SKM-1 (cell line): ENCODE results near the gene MYH9.
"Not testable (repeated sequence)": the region's sequence is repeated elsewhere in the genome, so short reads cannot be mapped to it uniquely, and the experiment has no call there.

Experiments
- DNase-seq: peaks from one replicate; lab custom pipeline; 2025; ENCODE audit not compliant: unreplicated experiment; lab: John Stamatoyannopoulos, UW

Gene MYH9

GRCh38 chr22:36387959-36388726 is at the start of gene MYH9:
Gene MYH9, minus strand, starts transcription at chr22:36387967. Its CDS starts 38,731 bp downstream, at chr22:36349236.
- peak; percentile 91 for DNase-seq

GRCh38 chr22:36435516-36436415 is 48.0 kb upstream of the MYH9 start:
- no peak for DNase-seq

DNA sequence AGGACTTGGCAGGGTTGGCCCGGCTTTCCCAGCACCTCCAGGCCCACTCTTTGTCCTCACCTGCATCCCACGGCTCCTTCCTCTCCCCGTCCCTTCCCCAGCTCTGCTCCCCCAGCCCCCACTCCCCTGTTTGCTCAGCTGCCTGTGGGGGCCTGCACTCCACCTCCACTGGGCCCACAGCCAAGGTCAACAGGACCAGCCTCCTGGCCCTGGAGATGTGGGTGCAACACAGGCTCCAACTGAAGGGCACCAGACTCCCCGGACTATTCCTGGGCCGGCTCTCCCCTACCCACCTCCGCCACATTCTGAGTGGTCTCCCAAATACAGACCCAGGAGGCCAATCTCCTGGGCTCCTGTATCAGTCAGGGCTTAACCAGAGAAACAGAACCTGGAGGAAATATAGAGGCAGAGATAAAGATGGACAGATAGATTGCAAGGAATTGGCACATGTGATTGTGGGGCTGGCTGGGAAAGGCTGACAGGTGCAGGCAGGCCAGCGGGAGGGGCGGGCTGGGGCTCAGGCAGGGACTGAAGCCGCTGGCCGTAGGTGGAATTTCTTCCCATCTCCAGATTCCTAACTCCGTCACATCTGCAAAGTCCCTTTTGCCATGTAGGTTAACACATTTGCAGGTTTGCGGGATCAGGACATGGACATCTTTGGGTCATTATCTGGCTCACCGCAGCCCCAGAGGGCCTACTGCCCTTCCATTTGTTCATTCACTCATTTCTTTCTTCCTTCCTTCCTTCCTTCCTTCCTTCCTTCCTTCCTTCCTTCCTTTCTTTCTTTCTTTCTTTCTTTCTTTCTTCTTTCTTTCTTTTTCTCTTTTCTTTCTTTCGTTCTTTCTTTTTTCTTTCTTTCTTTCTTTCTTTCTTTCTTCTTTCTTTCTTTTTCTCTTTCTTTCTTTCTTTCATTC is 45.8 kb upstream of the MYH9 start:
- no peak for DNase-seq

DNA sequence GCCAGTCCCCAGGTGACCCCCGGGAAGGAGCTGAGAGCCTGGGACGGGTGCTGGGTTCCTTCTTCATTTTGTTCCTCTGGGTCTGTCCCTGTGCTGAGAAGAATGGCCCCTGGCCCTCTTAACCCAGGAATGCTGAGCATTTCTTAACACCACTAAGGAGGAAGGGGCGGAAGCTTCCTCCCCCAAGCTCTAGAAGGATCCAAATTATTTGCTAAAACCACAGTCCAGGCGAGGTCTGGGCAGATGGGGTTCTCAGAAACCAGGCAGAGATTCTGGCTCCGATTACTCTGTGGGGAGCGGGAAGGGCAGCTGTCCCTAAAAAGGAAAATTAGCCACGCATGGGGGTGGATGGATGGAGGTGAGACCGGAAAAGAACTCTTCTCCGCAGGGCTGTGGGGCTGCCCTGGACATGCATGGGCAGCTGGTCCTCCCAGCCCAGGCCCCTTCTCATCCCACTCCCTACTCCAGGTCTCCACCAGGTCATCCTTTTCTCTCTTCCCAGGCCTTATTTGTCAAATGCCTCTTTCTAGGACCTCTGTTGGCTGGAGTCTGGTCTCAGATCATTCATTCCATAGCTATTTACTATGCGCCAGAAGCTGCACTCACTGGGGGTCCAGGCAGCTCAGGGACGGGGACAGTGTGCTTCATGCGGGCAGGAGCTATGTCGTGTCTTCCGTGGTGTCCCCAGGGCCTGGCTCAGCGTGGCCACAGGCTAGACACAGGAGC is 45.0 kb upstream of the MYH9 start:
- DNase-seq: no peak

DNA sequence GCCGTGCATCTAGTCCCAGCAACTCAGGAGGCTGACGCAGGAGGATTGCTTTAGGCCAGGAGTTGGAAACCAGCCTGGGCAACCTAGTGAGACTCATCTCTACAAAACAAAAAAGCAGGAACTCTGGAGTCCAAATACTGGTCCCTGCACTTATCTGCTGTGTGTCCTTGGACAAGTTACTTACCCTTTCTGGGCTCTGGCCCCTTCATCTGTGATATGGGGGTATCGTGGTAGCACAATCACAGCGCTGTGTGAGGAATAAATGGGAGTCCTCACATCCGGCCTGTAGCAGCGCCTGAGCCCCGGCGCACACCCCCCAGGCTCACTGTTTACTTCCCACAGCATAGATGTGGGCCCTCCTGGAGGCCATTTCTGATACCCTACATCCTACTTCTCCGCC is 44.2 kb upstream of the MYH9 start:
- DNase-seq: no peak

- no peak for DNase-seq
These were observed 43.1 kb upstream of the MYH9 start for GRCh38 chr22:36430863-36431262.

DNA sequence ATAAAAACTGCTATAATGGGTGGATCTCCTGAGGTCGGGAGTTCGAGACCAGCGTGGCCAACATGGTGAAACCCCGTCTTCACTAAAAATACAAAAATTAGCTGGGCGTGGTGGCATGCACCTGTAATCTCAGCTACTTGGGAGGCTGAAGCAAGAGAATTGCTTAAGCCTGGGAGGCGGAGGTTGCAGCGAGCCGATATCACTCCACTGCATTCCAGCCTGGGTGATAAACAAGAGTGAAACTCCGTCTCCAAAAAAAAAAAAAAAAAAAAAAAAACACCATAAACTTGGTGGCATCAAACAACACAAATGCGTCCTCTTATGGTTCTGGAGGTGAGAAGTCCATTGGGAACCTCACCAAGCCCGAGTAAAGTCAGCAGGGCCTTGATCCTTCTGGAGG is 40.2 kb upstream of the MYH9 start:
- DNase-seq: not testable (repeated sequence)

GRCh38 chr22:36425977-36426523 is 38.3 kb upstream of the MYH9 start:
- DNase-seq: no peak

DNA sequence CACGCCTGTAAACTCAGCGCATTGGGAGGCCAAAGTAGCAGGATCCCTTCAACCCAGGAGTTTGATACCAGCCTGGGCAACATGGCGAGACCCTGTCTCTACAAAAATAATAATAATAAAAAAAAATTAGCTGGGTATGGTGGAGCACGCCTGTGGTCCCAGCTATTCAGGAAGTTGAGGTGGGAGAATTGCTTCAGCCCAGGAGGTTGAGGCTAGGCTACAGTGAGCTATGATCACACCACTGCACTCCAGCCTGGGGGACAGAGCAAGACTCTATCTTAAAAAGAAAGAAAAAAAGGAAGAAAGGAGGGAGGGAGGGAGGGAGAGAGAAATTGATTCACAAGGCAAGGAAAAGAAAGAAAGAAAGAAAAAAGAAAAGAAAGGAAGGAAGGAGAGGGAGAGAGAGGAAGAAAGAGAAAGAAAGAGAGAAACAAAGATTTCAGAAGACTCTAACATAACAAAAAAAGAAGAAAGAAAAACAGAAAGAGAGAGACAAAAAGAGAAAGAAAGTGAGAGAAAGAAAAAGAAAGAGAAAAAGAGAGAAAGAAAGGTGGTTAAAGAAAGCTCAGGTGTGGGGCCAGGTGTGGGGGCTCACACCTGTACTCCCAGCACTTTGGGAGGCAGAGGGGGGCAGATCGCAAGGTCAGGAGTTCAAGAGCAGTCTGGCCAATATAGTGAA is 37.3 kb upstream of the MYH9 start:
- no peak for DNase-seq

DNA sequence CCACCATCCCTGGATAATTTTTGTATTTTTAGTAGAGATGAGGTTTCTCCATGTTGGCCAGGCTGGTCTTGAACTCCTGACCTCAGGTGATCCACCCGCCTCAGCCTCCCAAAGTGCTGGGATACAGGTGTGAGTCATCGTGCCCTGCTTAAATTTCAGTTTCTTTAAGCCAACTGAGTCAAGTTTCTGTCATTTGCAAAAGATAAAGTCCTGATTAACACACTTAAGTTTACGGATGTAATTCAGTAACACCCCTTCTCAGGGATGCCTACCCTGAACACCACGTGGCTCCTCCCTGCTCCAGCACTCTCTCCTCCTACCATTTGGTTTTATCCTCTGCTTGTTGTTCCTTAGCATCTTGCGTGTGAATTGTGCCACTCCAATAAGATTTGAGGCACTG is 36.7 kb upstream of the MYH9 start:
- DNase-seq: not testable (repeated sequence)

GRCh38 chr22:36423461-36424404 is 36.0 kb upstream of the MYH9 start:
- DNase-seq: peak; percentile 92

DNA sequence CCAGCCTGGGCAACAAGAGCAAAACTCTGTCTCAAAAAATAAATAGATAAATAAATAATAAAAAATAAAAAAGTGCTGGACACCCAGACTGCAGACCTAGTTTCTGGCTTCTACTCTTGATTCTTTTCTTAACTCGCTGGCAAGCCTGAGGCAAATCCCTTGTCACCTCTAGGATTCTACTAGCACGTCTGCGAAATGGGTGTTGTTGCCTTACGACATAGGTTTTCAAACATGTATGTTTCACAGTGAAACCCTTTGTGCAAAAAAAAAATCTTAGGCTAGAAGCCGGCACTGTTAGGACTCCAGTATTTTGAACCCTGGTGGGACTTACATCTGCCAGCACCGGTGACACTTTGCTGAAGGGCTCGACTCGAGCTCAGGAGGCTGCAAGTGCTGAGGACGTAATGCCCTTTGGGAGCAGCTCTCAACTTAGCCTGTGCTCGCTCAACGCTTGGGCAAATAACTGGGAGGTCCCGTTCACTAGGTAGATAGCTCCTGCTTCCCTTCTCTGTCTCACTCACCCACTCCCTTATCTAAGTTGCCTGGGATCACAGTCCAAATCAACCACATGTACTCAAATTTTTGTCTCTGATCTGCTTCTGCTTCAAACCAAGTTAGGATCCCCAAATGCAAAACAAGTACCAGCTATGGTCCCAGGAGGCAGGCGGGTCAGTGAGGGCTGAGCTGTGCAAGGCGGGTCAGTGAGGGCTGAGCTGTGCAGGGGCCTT is 34.7 kb upstream of the MYH9 start:
- DNase-seq: no peak

DNA sequence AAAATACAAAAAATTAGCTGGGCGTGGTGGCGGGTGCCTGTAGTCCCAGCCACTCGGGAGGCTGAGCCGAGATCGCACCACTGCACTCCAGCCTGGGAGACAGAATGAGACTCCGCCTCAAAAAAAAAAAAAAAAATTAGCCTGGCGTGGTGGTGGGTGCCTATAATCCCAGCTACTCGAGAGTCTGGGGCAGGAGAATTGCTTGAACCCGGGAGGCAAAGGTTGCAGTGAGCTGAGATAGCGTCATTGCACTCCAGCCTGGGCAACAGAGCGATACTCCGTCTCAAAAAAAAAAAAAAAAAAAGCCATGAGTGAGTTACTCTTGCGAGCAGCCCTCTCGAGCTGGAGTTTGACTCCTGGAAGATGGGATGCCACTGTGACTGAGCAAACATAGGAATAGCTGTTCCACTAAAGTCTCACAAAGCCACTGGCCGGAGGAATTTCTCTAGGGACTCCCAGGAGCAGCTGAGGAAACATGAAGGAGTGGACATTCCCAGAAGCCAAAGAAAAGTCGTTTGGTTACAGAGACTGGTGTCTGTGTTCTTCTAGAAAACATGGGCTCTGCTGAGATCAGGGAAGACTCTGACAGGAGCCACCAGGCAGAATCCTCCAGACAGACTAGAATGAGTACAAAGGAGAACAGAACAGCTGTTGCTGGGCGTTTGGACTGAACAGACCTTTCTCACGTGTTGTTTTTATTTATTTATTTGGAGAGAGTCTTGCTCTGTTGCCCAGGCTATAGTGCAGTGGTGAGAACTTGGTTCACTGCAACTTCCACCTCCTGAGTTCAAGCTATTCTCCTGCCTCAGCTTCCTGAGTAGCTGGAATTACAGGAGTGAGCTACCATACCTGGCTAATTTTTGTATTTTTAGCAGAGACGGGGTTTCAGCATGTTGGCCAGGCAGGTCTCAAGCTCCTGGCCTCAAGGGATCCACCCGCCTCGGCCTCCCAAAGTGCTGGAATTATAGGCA is 32.4 kb upstream of the MYH9 start:
- no peak for DNase-seq

DNA sequence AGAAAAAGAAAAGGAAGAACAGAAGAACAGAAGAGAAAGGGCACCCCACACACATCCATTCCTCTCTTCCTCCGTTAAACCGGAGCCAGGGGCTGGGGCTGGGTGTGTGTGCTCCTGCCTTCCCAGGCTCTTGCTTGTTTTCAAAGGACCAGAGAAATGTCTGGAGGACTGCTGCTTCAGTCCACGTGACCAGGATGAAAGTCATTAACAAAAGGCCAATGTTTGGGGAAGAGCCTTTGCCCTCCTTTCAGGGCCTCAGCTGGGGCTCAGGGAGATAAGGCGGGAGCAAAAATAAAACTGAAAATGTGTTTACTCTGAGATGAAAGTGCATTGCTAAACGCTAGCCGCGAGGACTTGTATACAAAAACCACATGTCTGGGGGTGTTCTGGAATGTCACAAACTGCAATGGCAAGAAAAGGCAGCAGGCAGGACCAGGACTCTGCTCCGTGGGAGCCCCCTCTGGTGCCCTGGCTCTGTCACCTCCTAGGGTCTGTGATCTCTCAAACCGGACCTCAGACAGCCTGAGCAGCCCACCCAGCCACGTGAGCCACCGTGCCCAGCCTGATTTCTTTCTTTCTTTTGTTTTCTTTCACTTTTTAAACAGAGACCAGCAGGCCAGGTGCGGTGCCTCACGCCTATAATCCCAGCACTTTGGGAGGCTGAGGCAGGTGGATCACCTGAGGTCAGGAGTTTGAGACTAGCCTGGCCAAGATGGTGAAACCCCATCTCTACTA is 31.6 kb upstream of the MYH9 start:
- no peak for DNase-seq

DNA sequence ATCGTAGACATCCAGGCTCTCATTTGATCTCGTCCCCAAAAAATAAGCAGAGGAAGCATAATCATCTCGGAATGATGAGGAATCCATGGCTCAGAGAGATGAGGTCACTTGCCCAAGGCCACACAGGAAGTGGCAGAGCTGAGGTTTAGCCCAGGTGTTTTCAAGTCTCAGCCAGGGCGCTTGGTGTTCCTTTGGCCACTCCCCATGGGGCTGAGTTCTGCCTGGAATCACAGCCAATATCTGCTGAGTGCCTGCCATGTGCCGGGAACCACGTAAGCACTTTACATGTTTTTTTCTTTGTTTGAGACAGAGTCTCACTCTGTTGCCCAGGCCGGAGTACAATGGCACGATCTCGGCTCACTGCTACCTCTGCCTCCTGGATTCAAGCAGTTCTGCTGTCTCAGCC is 29.5 kb upstream of the MYH9 start:
- no peak for DNase-seq
